ENCODE results near the gene EFNA5.
"Not testable (repeated sequence)": the region's sequence is repeated elsewhere in the genome, so short reads cannot be mapped to it uniquely, and the experiment has no call there.

Gene EFNA5

GRCh38 chr5:107513337-107514085 lies 157.2 kb downstream of the EFNA5 start:
- Histone ChIP-seq H3K4me3 (no peak overlapping the region), H3K36me3 (replicated peaks) (no peaks in the 10 kb centered on the region), H3K9me3 (no peaks in the 10 kb centered on the region), H3K27me3 (ENCODE audit: low read depth) (no peaks in the 10 kb centered on the region), H3K4me1 (peaks cover 30% of the 10 kb centered on the region)
- in situ Hi-C loops (cut with MboI; ENCODE audit: low sequenced_read_pairs): no loop called here
- DNase-seq (ENCODE audit: low spot score in 2 of 2): no peak

DNA sequence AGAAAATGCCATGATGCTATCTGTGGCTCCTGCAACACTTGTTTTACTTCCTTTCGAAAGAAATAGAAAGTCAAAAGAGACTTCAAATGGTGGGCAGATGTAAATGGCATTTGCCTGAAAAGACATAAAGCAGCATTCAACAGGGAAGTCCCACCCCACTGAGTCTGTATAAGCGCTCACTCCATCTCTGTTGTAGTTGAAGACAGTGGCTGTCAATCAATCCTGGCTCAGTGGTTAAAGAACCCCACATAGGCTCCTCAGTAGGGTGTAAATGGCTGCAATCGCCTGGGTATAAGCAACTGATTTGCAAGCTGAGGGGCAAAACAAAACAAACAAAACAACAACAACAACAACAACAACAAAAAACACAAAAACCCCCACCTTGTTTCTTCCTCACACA lies 158.7 kb downstream of the EFNA5 start:
- Histone ChIP-seq H3K9me3 (no peaks in the 10 kb centered on the region), H3K36me3 (replicated peaks) (no peaks in the 10 kb centered on the region), H3K27me3 (ENCODE audit: low read depth) (no peaks in the 10 kb centered on the region), H3K4me1 (peaks cover 18% of the 10 kb centered on the region), H3K4me3 (no peak overlapping the region)
- DNase-seq (ENCODE audit: low spot score in 2 of 2): no peak
- in situ Hi-C loops (cut with MboI; ENCODE audit: low sequenced_read_pairs): no loop called here

DNA sequence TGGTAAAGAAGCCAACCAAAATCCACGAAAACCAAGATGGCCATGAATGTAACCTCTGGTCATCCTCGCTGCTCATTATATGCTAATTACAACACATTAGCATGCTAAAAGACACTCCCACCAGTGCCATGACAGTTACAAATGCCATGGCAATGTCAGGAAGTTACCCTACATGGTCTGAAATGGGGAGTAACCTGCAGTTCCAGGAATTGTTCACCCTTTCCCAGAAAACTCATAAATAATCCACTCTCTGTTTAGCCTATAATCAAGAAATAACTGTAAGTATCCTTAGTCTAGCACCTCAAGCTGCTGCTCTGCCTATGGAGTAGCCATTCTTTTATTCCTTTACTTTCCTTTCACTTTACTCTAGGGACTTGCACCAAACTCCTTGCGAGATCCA lies 160.6 kb downstream of the EFNA5 start:
- Histone ChIP-seq H3K27me3 (ENCODE audit: low read depth) (no peaks in the 10 kb centered on the region), H3K9me3 (no peaks in the 10 kb centered on the region), H3K36me3 (replicated peaks) (no peaks in the 10 kb centered on the region), H3K4me1 (peaks cover 9% of the 10 kb centered on the region), H3K4me3 (no peak overlapping the region)
- no peak for DNase-seq (ENCODE audit: low spot score in 2 of 2)
- in situ Hi-C loops (cut with MboI; ENCODE audit: low sequenced_read_pairs): no loop called here

- in situ Hi-C loops (cut with MboI; ENCODE audit: low sequenced_read_pairs): no loop called here
These were observed 162.6 kb downstream of the EFNA5 start for GRCh38 chr5:107508097-107508496.

DNA sequence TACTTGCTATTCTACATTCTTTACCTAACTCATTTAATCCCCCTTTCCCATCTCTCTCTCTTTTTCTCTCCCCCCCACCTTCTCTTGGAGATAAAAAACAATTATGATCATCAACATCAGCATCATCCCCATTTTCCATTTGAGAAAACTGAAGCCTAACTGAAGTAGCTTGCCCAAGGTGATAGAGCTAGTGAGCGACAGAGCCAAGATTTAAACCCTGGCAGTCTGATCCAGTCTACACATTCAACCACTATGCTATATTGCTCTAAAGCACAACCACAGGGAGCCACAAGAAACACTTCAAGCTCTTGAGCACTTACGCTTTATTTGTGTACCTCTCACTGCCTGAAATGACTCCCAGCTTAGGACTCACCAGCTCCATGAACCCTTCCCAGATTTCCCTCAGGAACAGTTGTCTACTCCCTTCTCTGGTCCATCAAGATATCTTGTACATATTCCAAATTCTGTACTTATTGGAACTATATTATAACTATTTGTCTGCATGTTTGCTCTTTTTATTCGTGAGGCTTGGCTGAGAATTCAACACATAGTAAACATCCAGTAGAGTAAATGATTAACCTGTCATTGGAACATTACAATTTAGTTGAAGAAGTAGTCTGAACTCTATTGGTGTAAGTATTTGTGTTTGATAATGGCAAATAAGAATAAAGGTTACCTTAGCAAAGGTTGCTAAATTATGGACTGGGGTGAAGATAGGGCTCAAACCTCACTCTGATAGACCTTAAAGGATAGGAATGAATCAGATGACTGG lies 164.8 kb downstream of the EFNA5 start:
- Histone ChIP-seq H3K36me3 (replicated peaks) (no peaks in the 10 kb centered on the region), H3K4me3 (no peak overlapping the region), H3K4me1 (peaks cover 9% of the 10 kb centered on the region), H3K9me3 (no peaks in the 10 kb centered on the region), H3K27me3 (ENCODE audit: low read depth) (no peaks in the 10 kb centered on the region)
- DNase-seq (ENCODE audit: low spot score in 2 of 2): no peak
- in situ Hi-C loops (cut with MboI; ENCODE audit: low sequenced_read_pairs): no loop called here

More at GRCh38 chr5:107508097-107508496, 162.6 kb downstream of the EFNA5 start:
- no peak for DNase-seq (ENCODE audit: low spot score in 2 of 2)
- Histone ChIP-seq H3K4me3 (no peak overlapping the region), H3K27me3 (ENCODE audit: low read depth) (no peaks in the 10 kb centered on the region), H3K4me1 (peaks cover 9% of the 10 kb centered on the region), H3K9me3 (no peaks in the 10 kb centered on the region), H3K36me3 (replicated peaks) (no peaks in the 10 kb centered on the region)

GRCh38 chr5:107504424-107504823 lies 166.3 kb downstream of the EFNA5 start:
- peaks cover 18% of the 10 kb centered on the region for H3K4me1 ChIP-seq
- no peak overlapping the region for H3K4me3 ChIP-seq
- in situ Hi-C loops (cut with MboI; ENCODE audit: low sequenced_read_pairs): no loop called here
- no peaks in the 10 kb centered on the region for H3K9me3 ChIP-seq
- no peak for DNase-seq (ENCODE audit: low spot score in 2 of 2)
- no peaks in the 10 kb centered on the region for H3K27me3 ChIP-seq (ENCODE audit: low read depth)
- H3K36me3 ChIP-seq (replicated peaks): no peaks in the 10 kb centered on the region

GRCh38 chr5:107502676-107503060 lies 168.1 kb downstream of the EFNA5 start:
- Histone ChIP-seq H3K9me3 (no peaks in the 10 kb centered on the region), H3K4me3 (no peak overlapping the region), H3K4me1 (peaks cover 18% of the 10 kb centered on the region), H3K27me3 (ENCODE audit: low read depth) (no peaks in the 10 kb centered on the region), H3K36me3 (replicated peaks) (no peaks in the 10 kb centered on the region)
- in situ Hi-C loops (cut with MboI; ENCODE audit: low sequenced_read_pairs): no loop called here
- DNase-seq (ENCODE audit: low spot score in 2 of 2): no peak

DNA sequence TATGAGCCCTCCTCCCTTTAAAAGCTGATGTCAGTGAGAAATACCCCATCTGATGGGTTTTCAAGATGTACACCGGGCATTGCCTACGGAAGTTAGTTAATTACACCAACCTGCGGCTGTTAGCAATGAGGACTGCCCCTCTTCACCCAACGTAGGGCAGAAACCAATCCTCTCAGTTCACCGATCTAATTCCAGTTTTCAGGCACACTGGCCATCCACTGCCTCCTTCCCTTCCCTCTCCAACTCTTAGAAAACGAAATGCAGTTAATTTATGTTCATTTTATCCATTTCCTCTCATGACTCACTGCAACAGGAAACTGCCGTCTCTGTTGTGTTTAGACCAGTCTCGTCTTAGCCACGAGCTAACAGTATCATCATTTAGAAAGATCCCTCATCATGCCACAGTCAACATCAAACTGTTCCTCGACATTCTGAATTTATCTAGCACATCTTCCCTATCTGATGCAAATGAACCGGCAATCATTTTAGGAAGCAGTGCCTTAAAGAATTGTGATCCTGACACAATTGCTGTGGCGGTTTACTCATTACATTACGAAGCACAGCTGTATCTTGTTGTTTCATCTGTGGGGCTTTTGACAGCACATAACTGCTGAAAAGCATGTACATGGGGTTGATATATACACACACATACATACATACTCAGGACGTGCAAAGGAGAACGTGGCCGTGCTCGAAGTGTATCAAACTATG lies 168.6 kb downstream of the EFNA5 start:
- Histone ChIP-seq H3K4me3 (no peak overlapping the region), H3K27me3 (ENCODE audit: low read depth) (no peaks in the 10 kb centered on the region), H3K4me1 (peaks cover 18% of the 10 kb centered on the region), H3K36me3 (replicated peaks) (no peaks in the 10 kb centered on the region), H3K9me3 (no peaks in the 10 kb centered on the region)
- DNase-seq (ENCODE audit: low spot score in 2 of 2): no peak
- in situ Hi-C loops (cut with MboI; ENCODE audit: low sequenced_read_pairs): no loop called here

GRCh38 chr5:107500840-107501239 lies 169.9 kb downstream of the EFNA5 start:
- Histone ChIP-seq H3K4me3 (no peak overlapping the region), H3K36me3 (replicated peaks) (no peaks in the 10 kb centered on the region), H3K9me3 (no peaks in the 10 kb centered on the region), H3K4me1 (peaks cover 18% of the 10 kb centered on the region), H3K27me3 (ENCODE audit: low read depth) (no peaks in the 10 kb centered on the region)
- no peak for DNase-seq (ENCODE audit: low spot score in 2 of 2)
- in situ Hi-C loops (cut with MboI; ENCODE audit: low sequenced_read_pairs): no loop called here

GRCh38 chr5:107500347-107500746 lies 170.4 kb downstream of the EFNA5 start:
- Histone ChIP-seq H3K9me3 (no peaks in the 10 kb centered on the region), H3K4me1 (peaks cover 18% of the 10 kb centered on the region), H3K36me3 (replicated peaks) (no peaks in the 10 kb centered on the region), H3K27me3 (ENCODE audit: low read depth) (no peaks in the 10 kb centered on the region), H3K4me3 (no peak overlapping the region)
- in situ Hi-C loops (cut with MboI; ENCODE audit: low sequenced_read_pairs): no loop called here
- DNase-seq (ENCODE audit: low spot score in 2 of 2): no peak

GRCh38 chr5:107499776-107500175 lies 171.0 kb downstream of the EFNA5 start:
- Histone ChIP-seq H3K4me1 (peaks cover 18% of the 10 kb centered on the region), H3K4me3 (no peak overlapping the region), H3K36me3 (replicated peaks) (no peaks in the 10 kb centered on the region), H3K9me3 (no peaks in the 10 kb centered on the region), H3K27me3 (ENCODE audit: low read depth) (no peaks in the 10 kb centered on the region)
- in situ Hi-C loops (cut with MboI; ENCODE audit: low sequenced_read_pairs): no loop called here
- no peak for DNase-seq (ENCODE audit: low spot score in 2 of 2)

GRCh38 chr5:107499237-107499636 lies 171.5 kb downstream of the EFNA5 start:
- H3K4me1 ChIP-seq: peaks cover 18% of the 10 kb centered on the region
- DNase-seq (ENCODE audit: low spot score in 2 of 2): peak; percentile 58 to 95
- no peaks in the 10 kb centered on the region for H3K27me3 ChIP-seq (ENCODE audit: low read depth)
- H3K9me3 ChIP-seq: no peaks in the 10 kb centered on the region
- H3K36me3 ChIP-seq (replicated peaks): no peaks in the 10 kb centered on the region
- in situ Hi-C loops (cut with MboI; ENCODE audit: low sequenced_read_pairs): no loop called here
- H3K4me3 ChIP-seq: no peak overlapping the region

- in situ Hi-C loops (cut with MboI; ENCODE audit: low sequenced_read_pairs): no loop called here
- H3K9me3 ChIP-seq: no peaks in the 10 kb centered on the region
- no peak for DNase-seq (ENCODE audit: low spot score in 2 of 2)
- peaks cover 21% of the 10 kb centered on the region for H3K4me1 ChIP-seq
- H3K27me3 ChIP-seq (ENCODE audit: low read depth): no peaks in the 10 kb centered on the region
- no peaks in the 10 kb centered on the region for H3K36me3 ChIP-seq (replicated peaks)
- no peak overlapping the region for H3K4me3 ChIP-seq
These were observed 174.3 kb downstream of the EFNA5 start for GRCh38 chr5:107496466-107496865.

GRCh38 chr5:107494129-107494528 lies 176.6 kb downstream of the EFNA5 start:
- in situ Hi-C loops (cut with MboI; ENCODE audit: low sequenced_read_pairs); H3K4me3 ChIP-seq: not testable (repeated sequence)

More at GRCh38 chr5:107494129-107494528, 176.6 kb downstream of the EFNA5 start:
- not testable (repeated sequence) for H3K36me3 ChIP-seq (replicated peaks); DNase-seq (ENCODE audit: low spot score in 2 of 2); H3K9me3 ChIP-seq; H3K4me1 ChIP-seq; H3K27me3 ChIP-seq (ENCODE audit: low read depth)
